DOHH2 (cell line): ENCODE data around the gene SIGLEC6.
A peak's percentile ranks its signal among the peaks of the same experiment; 100 is the strongest.

Source experiments
- H3F3A ChIP-seq: fragments of 200-600 bp; sonication (generic), shearing (Covaris generic); 2 replicates; pipeline ENCODE4 v1.6.0; 2016; ENCODE audit warnings: antibody characterized with exemption, mild to moderate bottlenecking; ENCODE audit not compliant: control insufficient read depth, insufficient read depth
- H3K27ac ChIP-seq: fragments of 200-600 bp; sonication (generic); 2 replicates; pipeline ENCODE4 v1.5.1; 2014; ENCODE audit warnings: low read depth, mild to moderate bottlenecking, low read length, moderate library complexity
- H3K27me3 ChIP-seq: fragments of 200-600 bp; sonication (generic); 2 replicates; pipeline ENCODE4 v1.6.1; 2014; ENCODE audit warnings: mild to moderate bottlenecking, low read length, mixed read lengths; ENCODE audit not compliant: control insufficient read depth
- H3K36me3 ChIP-seq: fragments of 200-600 bp; sonication (generic); 2 replicates; pipeline ENCODE4 v1.6.1; 2014; ENCODE audit warnings: mild to moderate bottlenecking, low read length, moderate library complexity, mixed read lengths; ENCODE audit not compliant: control insufficient read depth
- H3K4me1 ChIP-seq: fragments of 200-600 bp; sonication (generic); 2 replicates; pipeline ENCODE4 v1.6.1; 2014; ENCODE audit warnings: mild to moderate bottlenecking, low read length, mixed read lengths; ENCODE audit not compliant: control insufficient read depth
- H3K4me2 ChIP-seq: fragments of 200-600 bp; sonication (generic); 2 replicates; pipeline ENCODE4 v1.6.0; 2014; ENCODE audit warnings: mild to moderate bottlenecking, low read length, moderate library complexity
- H3K4me3 ChIP-seq: fragments of 200-600 bp; sonication (generic); 2 replicates; pipeline ENCODE4 v1.5.1; 2014; ENCODE audit warnings: mild to moderate bottlenecking, low read length, mixed read lengths
- H3K79me2 ChIP-seq: fragments of 200-600 bp; sonication (generic); 2 replicates; pipeline ENCODE4 v1.6.1; 2014; ENCODE audit warnings: mild to moderate bottlenecking, low read length, mixed read lengths; ENCODE audit not compliant: control insufficient read depth
- H3K9me2 ChIP-seq: fragments of 200-600 bp; sonication (generic); replicated peaks from 2 replicates; pipeline ENCODE4 v1.6.1; 2014; ENCODE audit warnings: mild to moderate bottlenecking, low read length, mixed read lengths; ENCODE audit not compliant: control insufficient read depth
- H3K9me3 ChIP-seq: fragments of 200-600 bp; sonication (generic); 2 replicates; pipeline ENCODE4 v1.6.1; 2014; ENCODE audit warnings: antibody characterized with exemption, low read length, mixed read lengths; ENCODE audit not compliant: control insufficient read depth, insufficient read depth
- H4K20me1 ChIP-seq: fragments of 200-600 bp; sonication (generic); 2 replicates; pipeline ENCODE4 v1.6.0; 2014; ENCODE audit warnings: low read depth, mild to moderate bottlenecking, antibody characterized with exemption, low read length, moderate library complexity; ENCODE audit not compliant: control insufficient read depth, insufficient read depth
- CTCF ChIP-seq: fragments of 200-600 bp; sonication (generic); IDR thresholded peaks from one replicate; pipeline ENCODE4 v1.5.1; 2014; ENCODE audit warnings: antibody characterized with exemption, mild to moderate bottlenecking, low read depth, low read length; ENCODE audit not compliant: poor library complexity, severe bottlenecking
- EZH2phosphoT487 ChIP-seq: fragments of 200-600 bp; sonication (generic); IDR thresholded peaks from 2 replicates; pipeline ENCODE4 v1.6.1; 2017; ENCODE audit warnings: borderline replicate concordance, mild to moderate bottlenecking, antibody characterized with exemption, low read length, moderate library complexity, mixed read lengths

SIGLEC6 gene

DNA sequence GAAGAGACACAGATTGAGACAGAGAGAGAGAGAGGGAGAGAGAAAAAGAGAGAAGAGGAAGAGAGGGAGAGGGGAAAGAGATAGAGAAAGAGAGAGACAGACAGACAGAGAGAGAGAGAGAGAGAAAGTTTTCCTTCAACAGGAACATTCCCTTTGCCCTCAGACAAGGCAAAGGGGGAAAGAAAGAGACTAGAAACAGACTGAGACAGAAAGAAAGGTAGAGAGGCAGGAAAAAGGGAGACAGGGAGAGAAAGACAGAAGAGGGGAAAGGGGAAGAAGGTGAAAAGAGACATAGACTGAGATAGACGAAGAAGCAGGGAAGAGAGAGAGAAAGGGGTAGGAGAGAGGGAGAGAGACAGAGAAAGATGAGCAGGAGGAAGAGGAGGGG lies 21.1 kb upstream of the SIGLEC6 start:
- Histone ChIP-seq H3K4me2 (no peak overlapping the region), H3K4me1 (peaks cover 27% of the 10 kb centered on the region), H3K27me3 (peaks cover 17% of the 10 kb centered on the region), H3K36me3 (no peaks in the 10 kb centered on the region), H4K20me1 (no peaks in the 10 kb centered on the region), H3K4me3 (no peak overlapping the region), H3K9me2 (no peaks in the 10 kb centered on the region), H3F3A (no peaks in the 10 kb centered on the region), H3K27ac (no peak overlapping the region), H3K79me2 (no peaks in the 10 kb centered on the region), H3K9me3 (no peaks in the 10 kb centered on the region)
- no peak for TF ChIP-seq CTCF

GRCh38 chr19:51551673-51552432 lies 20.4 kb upstream of the SIGLEC6 start:
- no peaks in the 10 kb centered on the region for H3K9me3 ChIP-seq
- no peaks in the 10 kb centered on the region for H4K20me1 ChIP-seq
- peaks cover 24% of the 10 kb centered on the region for H3K27me3 ChIP-seq
- H3K36me3 ChIP-seq, result no peaks in the 10 kb centered on the region
- no peak overlapping the region for H3K4me3 ChIP-seq
- TF ChIP-seq EZH2phosphoT487 (no peak), CTCF (no peak)
- H3K4me1 ChIP-seq, result peaks cover 27% of the 10 kb centered on the region
- peak overlapping the region; percentile 16; the same call in 1 of the 2 replicates for H3K4me2 ChIP-seq
- H3K27ac ChIP-seq, result no peak overlapping the region
- no peaks in the 10 kb centered on the region for H3K79me2 ChIP-seq
- H3K9me2 ChIP-seq, result no peaks in the 10 kb centered on the region
- no peaks in the 10 kb centered on the region for H3F3A ChIP-seq

DNA sequence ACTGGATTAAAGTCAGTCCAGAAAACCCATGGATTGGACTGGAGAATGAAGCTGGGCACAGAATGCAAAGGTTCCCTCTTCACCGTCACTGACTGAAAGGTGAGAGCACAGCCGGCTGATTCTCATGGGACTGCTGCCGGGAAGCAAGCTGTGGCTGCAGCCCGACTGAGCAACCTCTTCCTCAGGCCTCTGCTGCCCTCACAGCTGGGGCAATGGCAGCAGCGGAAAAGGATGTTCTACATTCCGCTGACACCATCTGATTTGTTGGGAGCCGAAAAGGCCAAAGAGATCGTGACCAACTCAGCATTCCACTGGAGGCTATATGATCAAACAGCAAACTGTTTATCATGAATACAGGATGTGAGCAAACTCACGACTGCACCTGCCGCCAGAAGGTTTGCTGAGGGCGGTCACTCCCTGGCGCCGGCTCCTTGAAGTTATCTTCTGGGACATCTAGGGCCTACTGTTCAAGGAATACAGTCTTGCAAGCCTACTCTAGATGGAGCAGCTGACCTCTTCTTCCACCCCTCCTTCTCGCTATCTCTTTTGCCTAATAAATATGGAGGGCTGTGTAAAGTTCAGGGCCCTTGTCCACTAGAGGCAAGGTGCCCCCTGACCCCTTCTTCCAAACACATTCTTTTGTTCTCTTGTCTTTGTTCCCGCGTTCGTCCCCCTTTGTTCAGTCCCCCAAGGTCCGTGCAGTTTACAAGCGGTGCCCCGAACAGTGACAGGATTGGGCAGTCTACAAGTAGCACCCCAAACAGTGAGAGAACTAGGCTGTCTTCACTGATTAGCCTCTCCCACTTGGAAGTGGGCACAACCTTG lies 19.6 kb upstream of the SIGLEC6 start:
- no peaks in the 10 kb centered on the region for H3K9me3 ChIP-seq
- H3K9me2 ChIP-seq, result no peaks in the 10 kb centered on the region
- no peak overlapping the region for H3K4me3 ChIP-seq
- H3K36me3 ChIP-seq, result no peaks in the 10 kb centered on the region
- peaks cover 27% of the 10 kb centered on the region for H3K4me1 ChIP-seq
- H4K20me1 ChIP-seq, result no peaks in the 10 kb centered on the region
- no peaks in the 10 kb centered on the region for H3F3A ChIP-seq
- peaks cover 27% of the 10 kb centered on the region for H3K27me3 ChIP-seq
- peak overlapping the region; percentile 16; the same call in 1 of the 2 replicates for H3K4me2 ChIP-seq
- no peaks in the 10 kb centered on the region for H3K79me2 ChIP-seq
- H3K27ac ChIP-seq, result no peak overlapping the region
- TF ChIP-seq EZH2phosphoT487 (no peak), CTCF (no peak)
